ENCODE results near the gene CHD2.

Gene CHD2

GRCh38 chr15:93065641-93066045 lies 165.5 kb downstream of the CHD2 start:
- no peak for DNase-seq (ENCODE audit: extremely low read depth, low read depth)
- TF ChIP-seq CTCF (IDR thresholded peaks at IDR 0.05; ENCODE audit: low read depth, low read length, missing control alignments) = no peak
- H3K4me3 ChIP-seq (replicated peaks; ENCODE audit: low read depth, low read length) = no peak overlapping the region

GRCh38 chr15:93066224-93066681 lies 166.1 kb downstream of the CHD2 start:
- DNase-seq (ENCODE audit: extremely low read depth, low read depth) = no peak
- H3K4me3 ChIP-seq (replicated peaks; ENCODE audit: low read depth, low read length) = no peak overlapping the region
- no peak for TF ChIP-seq CTCF (IDR thresholded peaks at IDR 0.05; ENCODE audit: low read depth, low read length, missing control alignments)

GRCh38 chr15:93066834-93067648 lies 166.9 kb downstream of the CHD2 start:
- H3K4me3 ChIP-seq (replicated peaks; ENCODE audit: low read depth, low read length) = no peak overlapping the region
- no peak for TF ChIP-seq CTCF (IDR thresholded peaks at IDR 0.05; ENCODE audit: low read depth, low read length, missing control alignments)
- no peak for DNase-seq (ENCODE audit: extremely low read depth, low read depth)

GRCh38 chr15:93067649-93068085 lies 167.5 kb downstream of the CHD2 start:
- no peak for DNase-seq (ENCODE audit: extremely low read depth, low read depth)
- TF ChIP-seq CTCF (IDR thresholded peaks at IDR 0.05; ENCODE audit: low read depth, low read length, missing control alignments) = no peak
- no peak overlapping the region for H3K4me3 ChIP-seq (replicated peaks; ENCODE audit: low read depth, low read length)

GRCh38 chr15:93068581-93069199 lies 168.6 kb downstream of the CHD2 start:
- no peak for DNase-seq (ENCODE audit: extremely low read depth, low read depth)
- no peak for TF ChIP-seq CTCF (IDR thresholded peaks at IDR 0.05; ENCODE audit: low read depth, low read length, missing control alignments)
- H3K4me3 ChIP-seq (replicated peaks; ENCODE audit: low read depth, low read length) = no peak overlapping the region

GRCh38 chr15:93070132-93070531 lies 170.0 kb downstream of the CHD2 start:
- no peak overlapping the region for H3K4me3 ChIP-seq (replicated peaks; ENCODE audit: low read depth, low read length)
- TF ChIP-seq CTCF (IDR thresholded peaks at IDR 0.05; ENCODE audit: low read depth, low read length, missing control alignments) = no peak
- no peak for DNase-seq (ENCODE audit: extremely low read depth, low read depth)

Data from HFF-Myc (cell line).